ENCODE results near the gene SSH2.

- TF ChIP-seq CTCF (IDR thresholded peaks at IDR 0.05; ENCODE audit: poor library complexity, severe bottlenecking) (no peak), POLR2AphosphoS5 (IDR thresholded peaks at IDR 0.05) (no peak), EP300 (conservative IDR thresholded peaks at IDR 0.05; ENCODE audit: poor library complexity, severe bottlenecking) (no peak), EZH2 (IDR thresholded peaks at IDR 0.05; ENCODE audit: borderline replicate concordance, insufficient read depth, low read length, poor library complexity, severe bottlenecking) (no peak), TAF1 (IDR thresholded peaks at IDR 0.05; ENCODE audit: low read depth) (no peak), REST (IDR thresholded peaks at IDR 0.05; ENCODE audit: borderline replicate concordance) (no peak), SMC3 (conservative IDR thresholded peaks at IDR 0.05; ENCODE audit: poor library complexity) (no peak), MXI1 (conservative IDR thresholded peaks at IDR 0.05; ENCODE audit: poor library complexity, severe bottlenecking) (no peak)
Measured at GRCh38 chr17:29683481-29683880, 246.5 kb downstream of the SSH2 start.

Measured in neural cell (in vitro differentiated cells).